Cardiac muscle cell (in vitro differentiated cells and primary cell): ENCODE measurements around the gene GINS3. TPM values are rescaled to one million over a fixed set of nuclear protein-coding genes. Genes with fewer than 3 reads are reported as not detected.

ENCODE experiments used
- DNase-seq, 2 donors: peaks; one replicate each; pipeline versions ENCODE4 v3.0.0 to v3.0.0-alpha.2; 2010 to 2017; ENCODE audit warnings: low read depth in 1 of 2, low spot score in 1 of 2
- H3K27ac ChIP-seq: fragments of 200-600 bp; sonication (generic); 2 replicates; pipeline ENCODE4 v1.5.1; 2016
- H3K27me3 ChIP-seq: fragments of 200-600 bp; sonication (generic); 2 replicates; pipeline ENCODE4 v1.6.0; 2016; ENCODE audit warnings: control low read depth
- H3K36me3 ChIP-seq: fragments of 200-600 bp; sonication (generic); 2 replicates; pipeline ENCODE4 v1.5.1; 2016; ENCODE audit warnings: control low read depth
- H3K4me1 ChIP-seq: fragments of 200-600 bp; sonication (generic); 2 replicates; pipeline ENCODE4 v1.8.1; 2017; ENCODE audit warnings: low read depth, mild to moderate bottlenecking, mixed run types
- H3K4me3 ChIP-seq: fragments of 200-600 bp; sonication (generic); 2 replicates; pipeline ENCODE4 v1.5.1; 2016; ENCODE audit warnings: mild to moderate bottlenecking
- H3K9me3 ChIP-seq: fragments of 200-600 bp; sonication (generic); 2 replicates; pipeline ENCODE4 v1.5.1; 2017; ENCODE audit warnings: low read depth, mild to moderate bottlenecking, control low read depth
- polyA plus RNA-seq: library from polyadenylated mRNA; unstranded; fragments of >200 nt; fragmentation: Nextera tagmentation; extraction: Ambion mirVana; gene quantifications from 2 replicates; pipeline ENCODE4 v1.2.1, GENCODE V29; 2016
- total RNA-seq: library from RNA; depleted of rRNA; stranded (reverse); fragments of >200 nt; gene quantifications from 2 replicates; pipeline ENCODE4 v1.2.3, GENCODE V29; 2016
- TF ChIP-seq, protein P1 (sequence below): IDR thresholded peaks from 2 replicates; pipeline ENCODE4 v1.5.1; 2012; ENCODE audit warnings: low read depth, mild to moderate bottlenecking, low read length

Gene GINS3
- total and polyA plus RNA-seq, 2 experiments from 2014 or later: 2.1 to 4.2 TPM

GRCh38 chr16:58421059-58421458 lies 28.8 kb downstream of the GINS3 start:
- TF ChIP-seq, protein P1, sequence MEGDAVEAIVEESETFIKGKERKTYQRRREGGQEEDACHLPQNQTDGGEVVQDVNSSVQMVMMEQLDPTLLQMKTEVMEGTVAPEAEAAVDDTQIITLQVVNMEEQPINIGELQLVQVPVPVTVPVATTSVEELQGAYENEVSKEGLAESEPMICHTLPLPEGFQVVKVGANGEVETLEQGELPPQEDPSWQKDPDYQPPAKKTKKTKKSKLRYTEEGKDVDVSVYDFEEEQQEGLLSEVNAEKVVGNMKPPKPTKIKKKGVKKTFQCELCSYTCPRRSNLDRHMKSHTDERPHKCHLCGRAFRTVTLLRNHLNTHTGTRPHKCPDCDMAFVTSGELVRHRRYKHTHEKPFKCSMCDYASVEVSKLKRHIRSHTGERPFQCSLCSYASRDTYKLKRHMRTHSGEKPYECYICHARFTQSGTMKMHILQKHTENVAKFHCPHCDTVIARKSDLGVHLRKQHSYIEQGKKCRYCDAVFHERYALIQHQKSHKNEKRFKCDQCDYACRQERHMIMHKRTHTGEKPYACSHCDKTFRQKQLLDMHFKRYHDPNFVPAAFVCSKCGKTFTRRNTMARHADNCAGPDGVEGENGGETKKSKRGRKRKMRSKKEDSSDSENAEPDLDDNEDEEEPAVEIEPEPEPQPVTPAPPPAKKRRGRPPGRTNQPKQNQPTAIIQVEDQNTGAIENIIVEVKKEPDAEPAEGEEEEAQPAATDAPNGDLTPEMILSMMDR: no peak
- no peak for DNase-seq
- H3K9me3 ChIP-seq: no peaks in the 10 kb centered on the region

GRCh38 chr16:58421529-58421928 lies 29.3 kb downstream of the GINS3 start:
- Histone ChIP-seq H3K4me1 (no peaks in the 10 kb centered on the region), H3K36me3 (no peaks in the 10 kb centered on the region), H3K27ac (no peak overlapping the region), H3K4me3 (no peak overlapping the region), H3K9me3 (no peaks in the 10 kb centered on the region), H3K27me3 (no peaks in the 10 kb centered on the region)
- TF ChIP-seq, protein P1: no peak
- DNase-seq: peak; percentile 25 to 48

More at GRCh38 chr16:58421059-58421458, 28.8 kb downstream of the GINS3 start:
- Histone ChIP-seq H3K4me1 (no peaks in the 10 kb centered on the region), H3K27ac (no peak overlapping the region), H3K4me3 (no peak overlapping the region), H3K36me3 (no peaks in the 10 kb centered on the region), H3K27me3 (no peaks in the 10 kb centered on the region)

GRCh38 chr16:58422809-58423208 lies 30.5 kb downstream of the GINS3 start:
- H3K4me1 ChIP-seq: peaks cover 5% of the 10 kb centered on the region
- H3K36me3 ChIP-seq: no peaks in the 10 kb centered on the region
- H3K27ac ChIP-seq: no peak overlapping the region
- H3K4me3 ChIP-seq: no peak overlapping the region
- no peaks in the 10 kb centered on the region for H3K27me3 ChIP-seq
- TF ChIP-seq, protein P1: no peak
- H3K9me3 ChIP-seq: no peaks in the 10 kb centered on the region
- peak in 1 of 2 donors; percentile 41 for DNase-seq

- no peak overlapping the region for H3K27ac ChIP-seq
- peaks cover 5% of the 10 kb centered on the region for H3K4me1 ChIP-seq
- DNase-seq: no peak
- TF ChIP-seq, protein P1: no peak
- H3K36me3 ChIP-seq: no peaks in the 10 kb centered on the region
- no peaks in the 10 kb centered on the region for H3K9me3 ChIP-seq
- H3K4me3 ChIP-seq: no peak overlapping the region
- no peaks in the 10 kb centered on the region for H3K27me3 ChIP-seq
These were observed 33.0 kb downstream of the GINS3 start for GRCh38 chr16:58425245-58425644.

DNA sequence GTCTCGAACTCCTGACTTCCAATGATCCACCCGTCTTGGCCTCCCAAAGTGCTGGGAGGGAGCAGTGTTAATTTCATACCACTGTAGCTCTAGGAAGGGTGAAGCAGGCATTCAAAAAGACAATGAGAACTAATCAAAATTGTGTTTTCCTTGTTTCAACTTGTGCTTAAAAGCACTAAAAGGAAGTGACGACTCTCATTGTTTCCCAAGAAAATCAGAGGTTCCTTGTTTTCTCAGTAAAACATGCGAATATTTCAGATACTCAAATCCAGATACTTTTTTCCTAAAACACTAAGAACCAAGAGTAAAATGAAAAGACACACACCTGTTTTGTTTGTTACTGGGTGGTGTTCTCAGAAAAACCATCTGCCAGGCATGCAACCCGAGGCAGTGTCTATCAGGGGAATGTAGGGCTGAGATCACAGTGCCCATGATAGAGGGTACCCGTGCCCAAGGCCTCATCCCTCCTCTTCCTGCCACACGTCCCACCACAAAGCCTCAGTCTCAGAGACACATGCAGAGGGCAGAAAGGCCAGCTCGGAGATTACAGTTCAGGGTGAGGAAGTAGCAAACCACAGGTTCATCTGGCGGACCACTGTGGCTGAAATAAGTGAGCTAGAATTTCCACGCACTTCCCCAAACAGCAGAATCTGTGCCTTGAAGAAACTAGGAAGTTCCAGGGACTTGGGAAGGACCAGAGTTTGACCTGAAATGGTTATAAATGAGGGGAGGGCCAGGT lies 33.7 kb downstream of the GINS3 start:
- H3K27me3 ChIP-seq: no peaks in the 10 kb centered on the region
- no peaks in the 10 kb centered on the region for H3K36me3 ChIP-seq
- no peak for DNase-seq
- H3K4me1 ChIP-seq: peaks cover 5% of the 10 kb centered on the region
- H3K27ac ChIP-seq: no peak overlapping the region
- TF ChIP-seq, protein P1: no peak
- H3K4me3 ChIP-seq: no peak overlapping the region
- no peaks in the 10 kb centered on the region for H3K9me3 ChIP-seq
